Activated naive CD4-positive, alpha-beta T cell treated with anti-CD3 and anti-CD28 coated beads, Interleukin-2, amount 50 U/mL, for 72 hours (primary cell): Measurements from ENCODE around the gene AMN. TPM values are rescaled to one million over a fixed set of nuclear protein-coding genes. Genes with fewer than 3 reads are reported as not detected.

Experiments used
- ATAC-seq, 2 donors: fragments of 150-1000 bp; cut with Tn5 transposase; 2 replicates each; pipeline ENCODE4 v1.10.0; 2021; ENCODE audit warnings: mild to moderate bottlenecking in 2 of 2, moderate library complexity in 2 of 2
- DNase-seq, 2 donors: peaks; one replicate each; pipeline ENCODE4 v3.0.0; 2021 to 2022; ENCODE audit warnings: low spot score in 2 of 2
- H3K27ac Mint-ChIP-seq, 2 donors: one replicate each; pipeline ENCODE4 v1.8.0; 2022; ENCODE audit warnings: mild to moderate bottlenecking in 2 of 2, mixed read lengths in 2 of 2
- H3K36me3 Mint-ChIP-seq, 2 donors: one replicate each; pipeline ENCODE4 v1.8.0; 2022; ENCODE audit warnings: mixed read lengths in 2 of 2
- H3K9me3 Mint-ChIP-seq, 2 donors: one replicate each; pipeline ENCODE4 v1.8.0; 2022; ENCODE audit warnings: mixed read lengths in 2 of 2
- total RNA-seq, 2 donors: library from RNA; stranded (reverse); gene quantifications; one replicate each; pipeline ENCODE4 v1.2.3, GENCODE V29; 2022

Gene AMN
- total RNA-seq, 2 donors from 2014 or later: 0.30 to 0.49 TPM

- H3K27ac Mint-ChIP-seq: peak overlapping the region in 1 of 2 donors; percentile 45
These were observed 57.9 kb downstream of the AMN start for GRCh38 chr14:102980409-102980810.

More at GRCh38 chr14:102980409-102980810, 57.9 kb downstream of the AMN start:
- Mint-ChIP-seq H3K9me3 (no peaks in the 10 kb centered on the region), H3K36me3 (no peaks in the 10 kb centered on the region)
- ATAC-seq (no peak), DNase-seq (no peak)

Other genes with a start within 250 kb of the AMN start
- gene TRAF3, start 145.2 kb upstream of the AMN start, total RNA-seq: 10 to 100 TPM; 54.9 to 97.0 TPM
- gene CDC42BPB, start 134.9 kb downstream of the AMN start, total RNA-seq: 1 to 10 TPM; 3.4 to 5.8 TPM
- not detected for gene LBHD2, start 161.5 kb downstream of the AMN start, total RNA-seq
- gene EXOC3L4, start 172.1 kb downstream of the AMN start, total RNA-seq: not detected
- 1 to 10 TPM in 1 of 2 donors, under 1 TPM in 1; 0.80 to 2.1 TPM for gene TNFAIP2, start 200.8 kb downstream of the AMN start, total RNA-seq